ENCODE measurements around the gene DEGS2. TPM values are rescaled to one million over a fixed set of nuclear protein-coding genes. Genes with fewer than 3 reads are reported as not detected.

DEGS2 gene
- total and polyA plus RNA-seq, 5 donors from 2014 or later, result 0.09 to 0.35 (median 0.17) TPM; not detected in 1

DNA sequence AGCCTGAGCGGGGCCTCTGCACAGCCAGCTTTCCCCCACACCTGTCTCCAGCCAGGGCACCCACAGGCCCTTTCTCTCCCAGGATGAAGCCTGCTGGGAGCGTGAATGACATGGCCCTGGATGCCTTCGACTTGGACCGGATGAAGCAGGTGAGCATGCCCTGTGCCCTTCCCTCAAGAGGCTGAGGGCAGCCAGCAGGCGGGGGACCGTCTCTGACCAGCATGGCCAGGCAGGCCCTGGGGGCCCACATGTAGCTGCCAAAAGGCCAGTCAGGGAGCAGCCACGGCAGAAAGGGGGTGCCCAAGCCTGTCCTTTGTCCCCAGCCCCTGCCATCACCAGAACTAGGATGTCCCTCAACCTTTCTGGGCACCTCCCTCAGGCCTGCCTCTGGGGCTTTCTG, 18.3 kb downstream of the DEGS2 start:
- peak overlapping the region in 1 of 3 donors; percentile 48 for H3K27ac Mint-ChIP-seq
- H3K4me1 Mint-ChIP-seq, result peaks cover 0 to 12% (median 6%) of the 10 kb centered on the region in 4 donors
- Histone ChIP-seq H3K4me1 (ENCODE audit: control insufficient read depth, insufficient read depth, low read length, poor library complexity, severe bottlenecking) (no peaks in the 10 kb centered on the region), H3K27ac (ENCODE audit: insufficient read depth, low read length, poor library complexity, severe bottlenecking) (no peak overlapping the region), H3K4me3 (ENCODE audit: low read depth, low read length) (no peak overlapping the region), H3K36me3 (ENCODE audit: control insufficient read depth, insufficient read depth, low read length) (peaks cover 79% of the 10 kb centered on the region), H3K27me3 (ENCODE audit: control insufficient read depth, insufficient read depth, low read length) (no peaks in the 10 kb centered on the region), H3K9me3 (ENCODE audit: control insufficient read depth in 2 of 2, low read length in 2 of 2) (no peaks in the 10 kb centered on the region)
- DNase-seq (no peak), ATAC-seq (ENCODE audit: low read depth in 2 of 2) (no peak)
- peaks cover 26% of the 10 kb centered on the region for H3K36me3 Mint-ChIP-seq
- no peaks in the 10 kb centered on the region for H3K9me3 Mint-ChIP-seq
- no peaks in the 10 kb centered on the region for H3K27me3 Mint-ChIP-seq
- no peak overlapping the region for H3K4me3 Mint-ChIP-seq

DNA sequence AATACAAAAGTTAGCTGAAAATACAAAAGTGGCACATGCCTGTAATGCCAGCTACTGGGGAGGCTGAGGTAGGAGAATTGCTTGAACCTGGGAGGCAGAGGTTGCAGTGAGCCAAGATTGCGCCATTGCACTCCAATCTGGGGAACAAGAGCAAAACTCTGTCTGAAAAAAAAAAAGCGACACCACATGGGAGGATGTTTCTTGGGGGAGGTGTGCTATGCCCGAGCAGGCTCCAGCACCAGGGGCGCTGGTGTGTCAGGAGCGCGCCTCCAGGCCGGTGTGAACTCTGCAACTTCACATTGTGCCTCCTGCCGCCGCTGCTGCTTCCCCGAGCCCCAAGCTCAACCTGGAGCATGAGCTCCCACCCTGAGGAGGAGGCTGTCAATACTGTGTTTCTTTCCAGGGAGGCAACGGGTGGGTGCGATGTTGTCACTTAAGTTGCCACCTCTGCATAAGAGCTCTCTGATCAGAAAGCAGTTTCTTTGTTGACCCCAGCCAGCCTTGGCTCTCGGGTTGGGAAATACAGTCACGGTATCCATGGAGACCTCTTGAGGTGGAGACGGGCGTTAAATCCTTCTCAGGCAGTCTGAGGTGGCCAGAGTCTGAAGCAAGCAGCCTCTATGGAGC, 18.9 kb downstream of the DEGS2 start:
- no peak overlapping the region for H3K27ac ChIP-seq (ENCODE audit: insufficient read depth, low read length, poor library complexity, severe bottlenecking)
- peaks cover 84% of the 10 kb centered on the region for H3K36me3 ChIP-seq (ENCODE audit: control insufficient read depth, insufficient read depth, low read length)
- Mint-ChIP-seq H3K9me3 (no peaks in the 10 kb centered on the region), H3K36me3 (peaks cover 26% of the 10 kb centered on the region), H3K27me3 (no peaks in the 10 kb centered on the region), H3K4me1 (peaks cover 0 to 12% (median 5%) of the 10 kb centered on the region in 4 donors), H3K27ac (peak overlapping the region in 1 of 3 donors; percentile 75), H3K4me3 (no peak overlapping the region)
- ATAC-seq (ENCODE audit: low read depth in 2 of 2) (no peak), DNase-seq (no peak)
- no peaks in the 10 kb centered on the region for H3K27me3 ChIP-seq (ENCODE audit: control insufficient read depth, insufficient read depth, low read length)
- no peak overlapping the region for H3K4me3 ChIP-seq (ENCODE audit: low read depth, low read length)
- no peaks in the 10 kb centered on the region for H3K9me3 ChIP-seq (ENCODE audit: control insufficient read depth in 2 of 2, low read length in 2 of 2)
- H3K4me1 ChIP-seq (ENCODE audit: control insufficient read depth, insufficient read depth, low read length, poor library complexity, severe bottlenecking), result no peaks in the 10 kb centered on the region

DNA sequence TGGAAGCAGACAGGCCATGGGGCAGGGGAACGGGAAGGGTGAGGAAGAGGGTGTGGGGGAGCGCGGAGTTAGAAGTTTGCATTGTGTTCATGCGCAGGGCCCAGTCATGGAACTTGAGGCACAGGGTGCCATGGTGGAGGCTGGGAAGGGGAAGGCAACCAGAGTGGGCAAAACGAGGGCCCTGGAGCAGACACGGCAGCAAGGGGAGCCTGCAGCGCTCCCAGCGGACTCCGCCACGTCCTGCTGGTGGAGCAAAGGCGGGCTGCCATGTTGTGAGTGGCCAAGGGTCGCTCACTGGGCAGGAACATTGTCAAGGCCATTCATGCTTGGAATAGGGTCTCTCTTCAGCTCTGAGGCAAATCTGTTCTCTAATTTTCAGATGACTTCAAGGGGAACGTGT, 20.5 kb downstream of the DEGS2 start:
- no peak overlapping the region for H3K4me3 ChIP-seq (ENCODE audit: low read depth, low read length)
- DNase-seq (no peak), ATAC-seq (ENCODE audit: low read depth in 2 of 2) (no peak)
- Mint-ChIP-seq H3K27ac (peak overlapping the region in 1 of 3 donors; percentile 75), H3K4me1 (peaks cover 0 to 8% (median 4%) of the 10 kb centered on the region in 4 donors), H3K4me3 (peak overlapping the region in 1 of 4 donors; percentile 61), H3K36me3 (peaks cover 32% of the 10 kb centered on the region), H3K27me3 (no peaks in the 10 kb centered on the region), H3K9me3 (no peaks in the 10 kb centered on the region)
- H3K9me3 ChIP-seq (ENCODE audit: control insufficient read depth in 2 of 2, low read length in 2 of 2), result no peaks in the 10 kb centered on the region
- no peaks in the 10 kb centered on the region for H3K4me1 ChIP-seq (ENCODE audit: control insufficient read depth, insufficient read depth, low read length, poor library complexity, severe bottlenecking)
- no peak overlapping the region for H3K27ac ChIP-seq (ENCODE audit: insufficient read depth, low read length, poor library complexity, severe bottlenecking)
- H3K36me3 ChIP-seq (ENCODE audit: control insufficient read depth, insufficient read depth, low read length), result peaks cover 98% of the 10 kb centered on the region
- no peaks in the 10 kb centered on the region for H3K27me3 ChIP-seq (ENCODE audit: control insufficient read depth, insufficient read depth, low read length)

DNA sequence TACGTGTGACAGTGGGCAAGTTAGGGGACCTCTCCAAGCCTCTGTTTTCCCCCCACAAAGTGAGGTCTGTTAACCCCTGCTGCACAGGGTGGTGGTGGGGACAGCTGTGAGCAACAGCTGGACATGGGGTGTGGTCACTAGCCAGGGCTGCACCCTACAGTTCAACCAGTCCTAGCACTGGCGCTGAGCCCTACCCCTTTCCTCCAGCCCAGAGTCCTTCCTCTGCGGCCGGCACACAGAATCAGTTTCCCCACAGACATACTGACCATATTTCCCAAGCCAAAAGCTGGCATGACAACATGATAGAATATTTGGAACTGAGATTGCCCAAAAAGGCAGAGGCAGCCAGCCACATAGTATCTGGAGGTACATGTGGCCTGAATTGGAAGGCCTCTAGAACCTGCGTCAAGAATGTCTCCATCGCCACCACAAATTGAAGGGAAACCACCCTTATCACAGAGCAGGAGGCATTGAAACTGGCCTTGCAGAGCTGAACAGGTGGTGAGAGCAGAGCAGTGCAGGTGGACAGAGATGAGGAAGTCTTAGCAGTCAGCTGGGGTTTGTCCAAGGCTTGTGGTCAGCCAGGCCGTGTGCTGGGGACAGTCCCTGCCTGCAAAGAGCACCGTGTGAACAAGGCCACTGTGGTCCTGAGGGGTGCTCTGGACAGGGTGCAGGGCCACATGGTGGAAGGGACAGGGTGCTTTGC, 21.2 kb downstream of the DEGS2 start:
- peaks cover 0 to 8% (median 3%) of the 10 kb centered on the region in 4 donors for H3K4me1 Mint-ChIP-seq
- no peak overlapping the region for H3K4me3 ChIP-seq (ENCODE audit: low read depth, low read length)
- H3K36me3 ChIP-seq (ENCODE audit: control insufficient read depth, insufficient read depth, low read length), result peaks cover 97% of the 10 kb centered on the region
- H3K9me3 ChIP-seq (ENCODE audit: control insufficient read depth in 2 of 2, low read length in 2 of 2), result no peaks in the 10 kb centered on the region
- peak overlapping the region; percentile 23 for H3K27ac ChIP-seq (ENCODE audit: insufficient read depth, low read length, poor library complexity, severe bottlenecking)
- peak overlapping the region in 1 of 3 donors; percentile 75 for H3K27ac Mint-ChIP-seq
- H3K27me3 ChIP-seq (ENCODE audit: control insufficient read depth, insufficient read depth, low read length), result no peaks in the 10 kb centered on the region
- ATAC-seq (ENCODE audit: low read depth in 2 of 2) (no peak), DNase-seq (no peak)
- no peaks in the 10 kb centered on the region for H3K9me3 Mint-ChIP-seq
- no peaks in the 10 kb centered on the region for H3K4me1 ChIP-seq (ENCODE audit: control insufficient read depth, insufficient read depth, low read length, poor library complexity, severe bottlenecking)
- peak overlapping the region in 1 of 4 donors; percentile 21 for H3K4me3 Mint-ChIP-seq
- H3K36me3 Mint-ChIP-seq, result peaks cover 38% of the 10 kb centered on the region
- H3K27me3 Mint-ChIP-seq, result no peaks in the 10 kb centered on the region

DNA sequence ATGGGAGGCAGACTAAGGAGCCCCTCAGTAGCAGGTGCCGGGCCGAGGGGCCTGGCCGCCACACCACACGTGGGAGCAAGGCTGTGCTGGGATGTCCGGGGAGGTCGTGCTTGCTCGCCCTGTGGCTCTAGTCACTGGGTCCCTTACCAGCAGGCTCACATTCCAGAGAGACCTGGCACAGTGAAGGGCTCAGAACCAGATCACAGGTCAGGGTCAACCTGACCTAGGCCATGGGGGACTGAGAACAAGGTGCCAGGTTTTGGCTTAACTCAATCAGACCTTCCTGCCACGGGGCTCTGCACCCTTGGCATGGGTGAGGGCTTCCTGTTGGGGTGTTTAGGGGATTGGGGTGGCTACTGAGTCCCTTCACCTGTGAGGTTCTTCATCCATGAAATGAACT, 22.3 kb downstream of the DEGS2 start:
- Mint-ChIP-seq H3K4me1 (peaks cover 0 to 8% (median 3%) of the 10 kb centered on the region in 4 donors), H3K36me3 (peaks cover 41% of the 10 kb centered on the region), H3K27me3 (no peaks in the 10 kb centered on the region), H3K9me3 (no peaks in the 10 kb centered on the region), H3K4me3 (no peak overlapping the region), H3K27ac (no peak overlapping the region)
- Histone ChIP-seq H3K9me3 (ENCODE audit: control insufficient read depth in 2 of 2, low read length in 2 of 2) (no peaks in the 10 kb centered on the region), H3K4me1 (ENCODE audit: control insufficient read depth, insufficient read depth, low read length, poor library complexity, severe bottlenecking) (no peaks in the 10 kb centered on the region), H3K27ac (ENCODE audit: insufficient read depth, low read length, poor library complexity, severe bottlenecking) (no peak overlapping the region), H3K36me3 (ENCODE audit: control insufficient read depth, insufficient read depth, low read length) (peaks cover 99% of the 10 kb centered on the region), H3K4me3 (ENCODE audit: low read depth, low read length) (no peak overlapping the region), H3K27me3 (ENCODE audit: control insufficient read depth, insufficient read depth, low read length) (no peaks in the 10 kb centered on the region)
- DNase-seq (no peak), ATAC-seq (ENCODE audit: low read depth in 2 of 2) (no peak)

DNA sequence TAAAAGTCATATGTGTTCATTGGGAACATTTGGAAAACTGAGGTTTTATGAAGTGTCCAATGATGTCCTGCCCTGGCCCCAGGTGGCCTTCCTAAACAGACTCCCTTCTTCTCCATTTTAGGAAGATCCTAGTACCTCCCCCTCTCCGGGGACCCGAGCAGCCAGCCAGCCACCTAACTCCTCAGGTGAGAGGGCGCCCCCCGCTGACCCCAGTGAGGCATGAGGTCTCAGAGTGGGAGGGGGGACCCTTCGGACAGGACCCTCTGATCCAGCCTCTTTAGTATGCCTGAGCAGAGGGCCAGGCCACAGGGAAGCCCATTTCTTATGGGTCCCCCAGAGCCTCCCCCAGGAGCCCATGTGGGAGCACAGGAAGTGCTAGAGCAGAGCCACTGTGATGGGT, 23.7 kb downstream of the DEGS2 start:
- H3K9me3 Mint-ChIP-seq, result peaks cover 0 to 1% (median 0%) of the 10 kb centered on the region in 7 donors
- no peak overlapping the region for H3K4me3 ChIP-seq (ENCODE audit: low read depth, low read length)

DNA sequence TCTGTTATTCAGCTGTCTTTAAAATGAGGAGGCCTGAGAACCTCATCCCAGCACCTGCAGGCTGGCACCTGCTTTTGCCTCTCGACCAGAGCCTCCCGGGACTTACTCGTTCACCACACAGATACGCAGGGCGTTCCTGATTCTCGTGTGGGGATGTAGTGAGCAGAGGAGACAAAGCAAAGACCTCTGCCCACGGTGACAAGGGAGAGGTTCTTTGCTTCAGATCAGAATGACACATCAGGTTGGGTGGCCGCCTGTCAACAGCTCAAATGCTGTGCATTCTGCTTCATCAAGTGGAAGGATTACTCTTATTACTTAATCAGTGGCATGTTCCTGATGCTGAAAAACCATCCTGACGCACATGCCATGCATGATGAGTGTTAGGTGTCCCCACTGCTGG, 24.4 kb downstream of the DEGS2 start:
- H3K9me3 Mint-ChIP-seq, result peaks cover 0 to 1% (median 0%) of the 10 kb centered on the region in 7 donors
- Histone ChIP-seq H3K4me3 (ENCODE audit: low read depth, low read length) (no peak overlapping the region), H3K36me3 (ENCODE audit: control insufficient read depth, insufficient read depth, low read length) (peaks cover 99% of the 10 kb centered on the region), H3K27me3 (ENCODE audit: control insufficient read depth, insufficient read depth, low read length) (no peaks in the 10 kb centered on the region), H3K4me1 (ENCODE audit: control insufficient read depth, insufficient read depth, low read length, poor library complexity, severe bottlenecking) (no peaks in the 10 kb centered on the region), H3K27ac (ENCODE audit: insufficient read depth, low read length, poor library complexity, severe bottlenecking) (no peak overlapping the region), H3K9me3 (ENCODE audit: control insufficient read depth in 2 of 2, low read length in 2 of 2) (no peaks in the 10 kb centered on the region)
- no peak overlapping the region for H3K27ac Mint-ChIP-seq
- H3K4me1 Mint-ChIP-seq, result peaks cover 0 to 5% (median 2%) of the 10 kb centered on the region in 4 donors
- DNase-seq, result no peak
- no peaks in the 10 kb centered on the region for H3K27me3 Mint-ChIP-seq
- H3K4me3 Mint-ChIP-seq, result no peak overlapping the region
- no peak for ATAC-seq (ENCODE audit: low read depth in 2 of 2)
- H3K36me3 Mint-ChIP-seq, result peaks cover 50% of the 10 kb centered on the region

More for the DNA sequence above, 23.7 kb downstream of the DEGS2 start:
- Histone ChIP-seq H3K27ac (ENCODE audit: insufficient read depth, low read length, poor library complexity, severe bottlenecking) (no peak overlapping the region), H3K27me3 (ENCODE audit: control insufficient read depth, insufficient read depth, low read length) (no peaks in the 10 kb centered on the region), H3K4me1 (ENCODE audit: control insufficient read depth, insufficient read depth, low read length, poor library complexity, severe bottlenecking) (no peaks in the 10 kb centered on the region), H3K9me3 (ENCODE audit: control insufficient read depth in 2 of 2, low read length in 2 of 2) (no peaks in the 10 kb centered on the region), H3K36me3 (ENCODE audit: control insufficient read depth, insufficient read depth, low read length) (peaks cover 99% of the 10 kb centered on the region)
- Mint-ChIP-seq H3K27me3 (no peaks in the 10 kb centered on the region), H3K27ac (peak overlapping the region in 1 of 3 donors; percentile 41), H3K4me3 (no peak overlapping the region), H3K36me3 (peaks cover 49% of the 10 kb centered on the region), H3K4me1 (peaks cover 0 to 8% (median 3%) of the 10 kb centered on the region in 4 donors)
- ATAC-seq (ENCODE audit: low read depth in 2 of 2) (no peak), DNase-seq (no peak)
